Stimulated activated CD8-positive, alpha-beta memory T cell treated with anti-CD3 and anti-CD28 coated beads, Interleukin-7, amount 100 ng/mL, for 48 hours (primary cell): ENCODE data around the gene LRP1B.
"Not testable (repeated sequence)": the region's sequence is repeated elsewhere in the genome, so short reads cannot be mapped to it uniquely, and the experiment has no call there.

Experiments used
- DNase-seq, 2 donors: peaks; one replicate each; pipeline ENCODE4 v3.0.0-alpha.2; 2020; ENCODE audit warnings: low read depth in 1 of 2; ENCODE audit errors: extremely low read depth in 1 of 2

Gene LRP1B

GRCh38 chr2:141906678-141907077 lies 224.1 kb downstream of the LRP1B start:
- no peak for DNase-seq

GRCh38 chr2:141900826-141901225 lies 230.0 kb downstream of the LRP1B start:
- no peak for DNase-seq

GRCh38 chr2:141899740-141900139 lies 231.1 kb downstream of the LRP1B start:
- DNase-seq = no peak

GRCh38 chr2:141889788-141890187 lies 241.0 kb downstream of the LRP1B start:
- no peak for DNase-seq

- no peak for DNase-seq
These were observed 241.7 kb downstream of the LRP1B start for GRCh38 chr2:141888987-141889555.

GRCh38 chr2:141887363-141887762 lies 243.5 kb downstream of the LRP1B start:
- DNase-seq = no peak

- DNase-seq = no peak
These were observed 252.8 kb downstream of the LRP1B start for GRCh38 chr2:141878016-141878415.

- no peak for DNase-seq
These were observed 258.7 kb downstream of the LRP1B start for GRCh38 chr2:141871913-141872634.

- DNase-seq = no peak
These were observed 261.2 kb downstream of the LRP1B start for GRCh38 chr2:141869572-141869971.

GRCh38 chr2:141863964-141864363 lies 266.9 kb downstream of the LRP1B start:
- no peak for DNase-seq

GRCh38 chr2:141856215-141856919 lies 274.4 kb downstream of the LRP1B start:
- no peak for DNase-seq

GRCh38 chr2:141848191-141848590 lies 282.6 kb downstream of the LRP1B start:
- DNase-seq = no peak

GRCh38 chr2:141844231-141844630 lies 286.6 kb downstream of the LRP1B start:
- no peak for DNase-seq

GRCh38 chr2:141835103-141835502 lies 295.7 kb downstream of the LRP1B start:
- no peak for DNase-seq

- no peak for DNase-seq
These were observed 302.1 kb downstream of the LRP1B start for GRCh38 chr2:141828761-141829160.

- DNase-seq = no peak
These were observed 306.0 kb downstream of the LRP1B start for GRCh38 chr2:141824790-141825189.

- no peak for DNase-seq
These were observed 309.9 kb downstream of the LRP1B start for GRCh38 chr2:141820893-141821292.

- DNase-seq = not testable (repeated sequence)
These were observed 315.5 kb downstream of the LRP1B start for GRCh38 chr2:141815320-141815719.

- no peak for DNase-seq
These were observed 316.7 kb downstream of the LRP1B start for GRCh38 chr2:141814150-141814549.

GRCh38 chr2:141810148-141810547 lies 320.7 kb downstream of the LRP1B start:
- no peak for DNase-seq

GRCh38 chr2:141806090-141806489 lies 324.7 kb downstream of the LRP1B start:
- no peak for DNase-seq

GRCh38 chr2:141805302-141805701 lies 325.5 kb downstream of the LRP1B start:
- no peak for DNase-seq
